GM19455 (cell line): ENCODE measurements around the gene CHST2.

Experiments used
- ATAC-seq: cut with Tn5 transposase; IDR thresholded peaks from one replicate; pipeline ENCODE4 v1.9.1; 2021; ENCODE audit not compliant: unreplicated experiment

Gene CHST2

DNA sequence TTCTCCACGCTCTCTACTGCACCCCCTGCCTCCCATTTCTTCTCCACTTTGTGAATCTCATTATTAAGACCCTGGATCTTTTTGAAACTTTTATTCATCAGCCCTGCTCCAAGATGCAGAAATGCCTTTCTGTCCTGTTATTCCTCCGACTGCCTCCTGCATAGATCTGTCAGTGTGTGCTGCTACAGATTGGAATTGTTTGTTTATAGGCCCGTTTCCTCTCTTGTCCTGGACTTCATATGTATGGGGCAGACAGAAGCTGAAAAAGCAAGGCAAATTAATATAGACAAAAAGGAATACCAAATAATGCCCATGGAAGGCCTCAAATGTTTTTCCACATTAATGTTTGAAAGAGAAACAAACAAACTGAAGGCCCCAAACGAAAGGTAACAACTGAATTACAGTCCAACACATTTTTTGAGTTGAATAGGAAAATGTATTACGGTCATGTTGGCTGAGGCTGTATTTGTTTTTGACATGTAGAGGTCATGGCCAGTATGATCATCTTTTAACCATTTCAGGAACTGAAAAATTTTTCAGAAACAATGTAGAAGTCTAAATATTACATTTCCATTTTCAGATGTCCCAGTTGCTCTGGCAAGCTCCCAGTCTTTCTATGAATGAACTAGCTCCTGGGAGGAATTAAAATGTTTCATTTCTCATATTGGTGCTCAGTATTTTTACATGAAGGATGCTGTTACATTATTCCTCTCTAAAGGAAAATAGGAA lies 8.8 kb downstream of the CHST2 start:
- no peak for ATAC-seq

- no peak for ATAC-seq
Measured at GRCh38 chr3:143132246-143132980, 12.8 kb downstream of the CHST2 start.

DNA sequence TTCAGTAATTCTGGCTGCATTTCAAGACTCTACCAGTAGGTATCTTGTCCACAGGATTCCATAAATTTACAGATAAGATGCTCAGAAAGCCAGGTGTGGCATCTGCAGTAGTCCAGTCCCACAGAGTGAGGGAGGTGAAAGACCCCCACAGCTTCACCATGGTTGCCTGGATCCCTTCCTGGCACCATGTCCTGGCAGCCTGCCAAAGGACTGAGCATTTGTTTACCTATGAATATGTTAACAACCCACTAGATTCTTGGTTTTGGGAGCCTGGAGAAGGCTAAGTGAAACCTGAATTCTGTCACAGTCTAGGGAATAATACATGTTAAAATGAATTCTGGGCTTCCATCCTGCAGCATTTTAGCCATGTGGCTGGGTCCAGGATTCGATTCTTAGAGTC lies 14.9 kb downstream of the CHST2 start:
- ATAC-seq: no peak

DNA sequence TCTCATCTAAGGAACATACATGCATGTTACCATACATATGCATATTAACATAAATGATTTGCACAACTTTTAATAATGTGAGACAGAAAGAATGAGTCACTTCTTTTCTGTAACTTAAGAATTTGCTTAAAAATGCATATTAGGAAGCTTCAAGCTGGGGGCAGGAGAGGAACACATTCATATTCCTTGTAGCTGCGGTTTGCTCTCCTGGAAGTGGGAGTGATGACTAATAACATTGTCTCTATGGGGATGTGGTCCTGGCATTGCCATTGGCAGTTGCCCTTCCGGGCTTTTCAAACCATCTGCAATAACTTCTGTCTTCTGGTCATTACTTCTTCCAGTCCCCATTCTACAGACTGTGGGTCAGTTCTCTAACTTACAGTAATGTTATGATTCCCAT lies 15.6 kb downstream of the CHST2 start:
- no peak for ATAC-seq

DNA sequence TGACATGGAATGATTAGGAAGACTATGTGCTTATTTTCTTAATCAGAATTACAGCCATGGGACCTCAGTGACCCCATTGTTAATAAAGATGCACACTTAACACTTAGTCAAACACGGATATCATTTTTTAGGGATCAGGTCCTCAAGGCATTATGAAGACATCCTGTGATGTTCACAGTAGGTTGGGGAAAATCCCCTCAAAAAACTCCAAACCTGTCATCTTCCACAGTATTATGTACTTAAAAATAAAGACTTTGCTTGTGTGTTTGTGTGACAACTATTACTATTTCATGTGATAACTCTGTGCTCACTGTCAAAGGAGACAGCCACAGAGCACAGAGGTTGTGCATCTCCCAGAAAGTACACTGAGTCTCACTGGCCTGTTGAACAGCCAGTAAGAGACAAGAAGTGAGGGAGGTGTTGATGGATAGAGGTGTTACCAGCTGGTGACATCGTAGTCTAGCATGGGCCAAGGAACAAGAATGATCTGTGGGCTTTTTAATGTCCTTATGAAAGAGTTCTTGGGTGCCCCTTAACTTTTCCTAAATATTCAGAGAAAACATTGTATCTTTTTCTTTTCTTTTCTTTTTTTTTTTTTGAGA lies 18.0 kb downstream of the CHST2 start:
- ATAC-seq: no peak

- ATAC-seq: no peak
Measured at GRCh38 chr3:143138953-143139352, 19.4 kb downstream of the CHST2 start.

DNA sequence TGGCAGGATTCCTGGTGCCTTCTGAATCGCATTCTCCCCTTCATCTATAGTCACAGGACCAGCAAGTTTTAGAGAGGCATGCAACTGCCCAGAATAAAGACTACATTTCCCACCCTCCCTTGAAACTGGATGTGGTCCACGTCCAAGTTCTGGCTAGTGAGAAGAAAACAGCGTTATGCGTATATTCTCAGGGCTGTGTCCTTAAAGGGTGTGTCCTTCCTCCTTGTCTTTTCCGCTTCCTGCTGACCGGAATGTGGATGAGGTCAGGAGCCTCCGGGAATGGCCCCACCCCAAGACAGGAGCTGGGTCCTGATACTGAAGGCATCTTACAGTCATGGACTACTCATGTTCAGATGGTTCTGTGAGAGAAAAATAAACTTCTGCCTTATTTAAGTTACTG lies 20.2 kb downstream of the CHST2 start:
- no peak for ATAC-seq

- no peak for ATAC-seq
Measured at GRCh38 chr3:143140550-143140949, 21.0 kb downstream of the CHST2 start.

- no peak for ATAC-seq
Measured at GRCh38 chr3:143142354-143142753, 22.8 kb downstream of the CHST2 start.

DNA sequence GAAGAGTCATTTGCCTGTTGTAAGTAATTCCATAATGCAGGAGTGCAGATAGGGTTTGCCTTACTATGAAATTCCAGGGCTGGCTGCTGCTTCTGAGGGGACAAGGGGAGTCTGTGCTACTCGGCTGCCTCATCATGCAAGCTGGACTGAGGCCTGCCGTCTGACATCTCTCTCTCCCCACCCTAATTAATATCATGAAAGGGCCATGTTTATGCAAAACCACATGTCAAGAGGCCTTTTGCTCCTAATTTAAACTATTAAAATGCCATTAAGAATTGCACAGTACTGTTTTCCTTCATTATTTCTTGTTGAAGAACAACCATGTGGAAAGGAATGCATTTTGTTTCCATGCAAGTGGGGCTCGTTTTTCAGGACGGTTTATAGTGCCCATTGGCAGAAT lies 26.3 kb downstream of the CHST2 start:
- no peak for ATAC-seq

DNA sequence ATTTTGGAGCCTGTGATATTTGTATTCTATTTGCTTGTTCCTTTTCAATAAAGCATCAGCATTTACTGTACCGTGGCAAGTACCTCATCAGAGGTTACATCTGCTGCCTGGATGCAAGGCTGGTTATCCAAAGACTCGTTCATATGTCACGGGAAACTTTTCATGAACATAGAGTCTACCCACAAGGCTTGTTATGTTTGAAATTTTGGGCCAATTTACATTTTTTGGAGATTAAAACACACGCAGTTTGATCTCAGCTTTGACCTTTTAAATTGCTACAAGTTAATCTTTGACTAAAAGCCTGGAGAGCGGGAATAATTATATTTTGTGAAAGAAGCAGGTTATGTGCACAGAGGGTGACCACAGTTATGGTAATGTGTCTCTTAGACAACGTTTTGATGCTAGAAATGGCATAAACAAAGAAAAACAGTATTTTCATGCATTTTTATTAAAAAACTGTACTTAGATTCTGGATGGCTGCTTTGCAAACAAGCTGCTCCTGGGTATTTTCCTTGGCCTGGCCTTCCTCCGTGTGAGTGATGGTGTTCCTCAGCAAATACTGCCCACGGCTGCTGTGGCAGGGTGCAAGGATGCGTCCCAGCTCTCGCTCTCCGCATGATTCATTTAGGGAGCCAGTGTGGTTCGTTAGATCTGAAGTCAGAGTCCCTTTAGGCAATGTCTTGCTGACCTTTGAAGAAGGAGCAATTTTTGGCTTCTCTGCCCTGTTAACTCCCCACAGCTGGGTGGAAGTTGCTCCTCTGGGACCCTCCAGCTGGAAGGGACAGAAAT lies 27.1 kb downstream of the CHST2 start:
- ATAC-seq: no peak

- ATAC-seq: no peak
Measured at GRCh38 chr3:143147707-143148106, 28.1 kb downstream of the CHST2 start.

- no peak for ATAC-seq
Measured at GRCh38 chr3:143150071-143150470, 30.5 kb downstream of the CHST2 start.

GRCh38 chr3:143151004-143151731 lies 31.6 kb downstream of the CHST2 start:
- ATAC-seq: no peak

GRCh38 chr3:143152043-143152442 lies 32.5 kb downstream of the CHST2 start:
- ATAC-seq: no peak

GRCh38 chr3:143155756-143156155 lies 36.2 kb downstream of the CHST2 start:
- no peak for ATAC-seq

DNA sequence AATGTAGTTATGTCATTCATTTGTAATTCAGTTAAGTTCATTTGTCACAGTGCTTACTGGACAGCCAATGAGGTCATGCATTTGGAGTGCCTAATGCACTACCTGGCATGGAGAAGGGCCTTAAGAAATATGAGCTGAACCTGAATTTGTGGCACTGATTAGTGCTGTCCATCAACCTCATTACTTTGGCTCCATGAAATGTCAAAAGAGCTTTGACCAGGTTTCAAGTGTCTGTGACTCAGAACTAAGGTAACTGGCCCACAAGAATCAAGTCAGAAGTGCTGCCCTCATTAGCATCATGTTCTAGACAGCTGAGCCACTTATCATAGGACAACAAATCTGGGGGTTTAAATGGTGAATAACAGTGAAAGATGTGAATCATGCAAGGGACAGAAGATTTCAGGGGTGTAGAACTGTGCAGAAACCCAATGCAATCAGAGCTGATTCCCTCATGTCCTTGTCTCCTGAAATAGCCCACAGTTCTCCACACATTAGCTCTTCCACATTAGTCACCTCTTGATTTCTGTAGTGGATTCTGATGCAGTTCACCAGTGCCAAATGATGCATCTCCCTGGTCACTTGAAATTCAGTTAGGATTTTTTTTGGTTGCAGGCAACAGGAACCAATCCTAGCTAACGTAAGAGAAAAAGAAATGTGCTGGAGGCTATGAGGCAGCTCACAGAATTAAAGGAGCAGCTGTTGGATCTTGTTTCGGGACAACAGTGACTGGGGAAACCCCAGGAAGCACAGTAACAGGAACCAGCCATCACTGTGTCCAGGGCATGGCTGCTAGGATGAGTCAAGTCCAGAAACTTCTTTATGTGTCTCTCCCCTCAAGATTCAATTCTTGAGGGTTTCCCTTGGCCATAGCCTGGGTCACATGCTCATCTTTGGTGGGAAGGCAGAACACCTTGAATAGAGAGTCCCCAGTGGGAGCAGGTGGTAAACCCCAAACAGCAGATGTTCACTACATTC lies 38.7 kb downstream of the CHST2 start:
- peak; percentile 74 for ATAC-seq

- ATAC-seq: no peak
Measured at GRCh38 chr3:143160437-143160836, 40.9 kb downstream of the CHST2 start.

DNA sequence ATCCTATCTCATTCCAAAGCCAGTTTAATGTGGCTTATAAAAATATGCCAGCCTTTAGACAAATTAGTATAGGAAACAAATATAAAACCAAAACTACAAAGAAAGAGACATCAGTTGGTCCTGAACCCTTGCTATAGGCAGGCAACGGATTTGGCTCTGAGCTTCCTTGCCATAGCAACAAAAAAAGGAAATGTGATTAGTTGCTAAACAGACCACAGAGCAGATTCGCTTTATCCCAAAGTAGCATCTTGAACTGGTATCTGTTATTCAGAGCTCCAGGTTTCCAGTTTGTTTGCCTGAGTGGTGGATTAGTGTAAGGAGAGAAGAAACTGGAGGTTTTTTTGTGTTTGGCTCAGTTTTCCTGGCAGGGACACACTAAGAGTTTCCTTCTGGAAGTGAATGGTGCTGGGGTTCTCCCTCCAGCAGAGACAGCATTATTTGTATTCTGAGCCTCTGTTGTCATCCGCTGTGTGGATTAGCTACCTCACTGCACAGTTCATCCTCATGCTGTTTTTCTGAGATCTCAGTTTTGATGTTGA lies 44.1 kb downstream of the CHST2 start:
- no peak for ATAC-seq
